ENCODE data around the gene CITED1. TPM values are rescaled to one million over a fixed set of nuclear protein-coding genes. Genes with fewer than 3 reads are reported as not detected.

Gene CITED1
- total RNA-seq, 2 donors from 2014 or later = 0.40 to 0.93 TPM

DNA sequence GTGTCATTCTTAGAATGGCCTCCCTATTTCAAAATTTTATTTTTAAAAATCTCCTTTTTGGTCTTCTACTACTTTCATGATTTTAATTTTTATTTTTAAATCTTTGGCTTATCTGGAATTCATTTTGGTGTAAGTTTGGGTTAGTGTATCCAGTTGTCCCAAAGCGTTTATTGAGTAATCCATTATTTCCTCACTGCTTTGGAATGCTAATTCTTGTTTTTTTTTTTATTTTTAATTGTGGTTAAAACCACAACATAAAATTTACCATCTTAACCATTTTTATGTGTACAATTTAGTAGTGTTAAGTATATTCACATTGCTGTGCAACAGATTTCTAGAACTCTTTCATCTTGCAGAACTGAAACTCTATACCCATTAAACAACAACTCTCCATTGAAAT, 8.7 kb downstream of the CITED1 start:
- TF ChIP-seq, protein P1, sequence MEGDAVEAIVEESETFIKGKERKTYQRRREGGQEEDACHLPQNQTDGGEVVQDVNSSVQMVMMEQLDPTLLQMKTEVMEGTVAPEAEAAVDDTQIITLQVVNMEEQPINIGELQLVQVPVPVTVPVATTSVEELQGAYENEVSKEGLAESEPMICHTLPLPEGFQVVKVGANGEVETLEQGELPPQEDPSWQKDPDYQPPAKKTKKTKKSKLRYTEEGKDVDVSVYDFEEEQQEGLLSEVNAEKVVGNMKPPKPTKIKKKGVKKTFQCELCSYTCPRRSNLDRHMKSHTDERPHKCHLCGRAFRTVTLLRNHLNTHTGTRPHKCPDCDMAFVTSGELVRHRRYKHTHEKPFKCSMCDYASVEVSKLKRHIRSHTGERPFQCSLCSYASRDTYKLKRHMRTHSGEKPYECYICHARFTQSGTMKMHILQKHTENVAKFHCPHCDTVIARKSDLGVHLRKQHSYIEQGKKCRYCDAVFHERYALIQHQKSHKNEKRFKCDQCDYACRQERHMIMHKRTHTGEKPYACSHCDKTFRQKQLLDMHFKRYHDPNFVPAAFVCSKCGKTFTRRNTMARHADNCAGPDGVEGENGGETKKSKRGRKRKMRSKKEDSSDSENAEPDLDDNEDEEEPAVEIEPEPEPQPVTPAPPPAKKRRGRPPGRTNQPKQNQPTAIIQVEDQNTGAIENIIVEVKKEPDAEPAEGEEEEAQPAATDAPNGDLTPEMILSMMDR (conservative IDR thresholded peaks at IDR 0.05) = no peak

DNA sequence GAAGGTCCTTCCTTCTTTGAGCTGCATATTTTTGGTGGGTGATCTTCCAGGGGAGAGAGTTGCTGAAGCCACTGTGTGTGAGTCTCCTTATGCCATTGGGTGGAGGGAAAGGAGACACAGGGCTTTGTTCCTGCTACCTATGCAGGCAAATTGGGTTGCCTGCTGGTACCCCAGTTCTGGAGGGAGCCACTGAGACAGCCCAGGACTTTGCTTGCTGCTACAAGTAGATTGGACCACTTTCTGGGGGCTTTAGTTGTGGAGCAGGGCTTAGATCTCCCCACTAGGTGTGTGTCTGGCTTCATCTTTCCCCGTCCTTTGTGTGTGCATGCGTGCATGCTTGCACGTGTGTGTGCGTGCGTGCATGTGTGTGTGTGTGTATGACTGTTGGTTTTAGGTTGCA, 10.0 kb downstream of the CITED1 start:
- no peak overlapping the region for H3K4me3 Mint-ChIP-seq
- DNase-seq = no peak
- H3K36me3 ChIP-seq (ENCODE audit: control insufficient read depth, insufficient read depth, low read length) = no peaks in the 10 kb centered on the region
- H3K27me3 ChIP-seq (ENCODE audit: control insufficient read depth, insufficient read depth, low read length, poor library complexity, severe bottlenecking) = peaks cover 3% of the 10 kb centered on the region
- TF ChIP-seq, protein P1 (conservative IDR thresholded peaks at IDR 0.05) = no peak
- peaks cover 40% of the 10 kb centered on the region for H3K27me3 Mint-ChIP-seq (ENCODE audit: insufficient read depth)
- no peaks in the 10 kb centered on the region for H3K9me3 ChIP-seq (ENCODE audit: control insufficient read depth, low read length)
- H3K9me3 Mint-ChIP-seq = peaks cover 72% of the 10 kb centered on the region
- H3K27ac ChIP-seq (ENCODE audit: low read depth, low read length) = no peak overlapping the region
- H3K4me1 ChIP-seq (ENCODE audit: control insufficient read depth, insufficient read depth, low read length) = no peaks in the 10 kb centered on the region
- H3K9ac ChIP-seq (ENCODE audit: extremely low read depth, low read length, poor library complexity, severe bottlenecking) = no peak overlapping the region
- no peaks in the 10 kb centered on the region for H3K4me1 Mint-ChIP-seq
- no peak overlapping the region for H3K4me3 ChIP-seq (ENCODE audit: low read length)
- no peaks in the 10 kb centered on the region for H3K36me3 Mint-ChIP-seq (ENCODE audit: low read depth)
- no peak overlapping the region for H3K27ac Mint-ChIP-seq
- WGBS, 2 experiments (ENCODE audit: insufficient coverage in 1 of 2, insufficient read length in 1 of 2) = 100% methylated on average over 5 of the region's 5 CpGs; no CpG with 5 or more reads in 1 of the 2 experiments

More for the DNA sequence above, 8.7 kb downstream of the CITED1 start:
- Histone ChIP-seq H3K4me1 (ENCODE audit: control insufficient read depth, insufficient read depth, low read length) (no peaks in the 10 kb centered on the region), H3K36me3 (ENCODE audit: control insufficient read depth, insufficient read depth, low read length) (no peaks in the 10 kb centered on the region), H3K27ac (ENCODE audit: low read depth, low read length) (no peak overlapping the region), H3K9me3 (ENCODE audit: control insufficient read depth, low read length) (no peaks in the 10 kb centered on the region), H3K27me3 (ENCODE audit: control insufficient read depth, insufficient read depth, low read length, poor library complexity, severe bottlenecking) (peaks cover 16% of the 10 kb centered on the region), H3K9ac (ENCODE audit: extremely low read depth, low read length, poor library complexity, severe bottlenecking) (no peak overlapping the region), H3K4me3 (ENCODE audit: low read length) (no peak overlapping the region)
- 80% methylated on average over 1 of the region's 1 CpG; no CpG with 5 or more reads in 1 of the 2 experiments for WGBS, 2 experiments (ENCODE audit: insufficient coverage in 1 of 2, insufficient read length in 1 of 2)
- no peak for DNase-seq
- Mint-ChIP-seq H3K36me3 (ENCODE audit: low read depth) (no peaks in the 10 kb centered on the region), H3K4me3 (no peak overlapping the region), H3K27ac (no peak overlapping the region), H3K4me1 (no peaks in the 10 kb centered on the region), H3K27me3 (ENCODE audit: insufficient read depth) (peaks cover 52% of the 10 kb centered on the region), H3K9me3 (peaks cover 76% of the 10 kb centered on the region)

DNA sequence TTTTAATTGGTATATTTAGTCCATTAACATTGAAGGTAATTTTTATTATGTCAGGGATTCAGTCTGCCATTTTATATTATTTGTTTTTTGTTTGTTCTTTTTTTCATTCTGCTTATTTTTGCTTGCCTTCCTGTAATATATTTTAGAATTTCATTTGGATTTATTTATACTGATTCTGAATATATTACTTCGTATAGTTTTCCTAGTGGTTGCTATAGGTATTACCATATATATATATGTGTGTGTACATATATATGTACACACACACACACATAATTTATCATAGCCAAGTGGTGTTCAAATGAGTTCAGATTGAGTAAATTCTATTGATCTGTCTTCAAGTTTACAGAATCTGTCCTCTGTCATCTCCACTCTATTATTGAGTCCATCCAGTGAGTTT, 11.2 kb downstream of the CITED1 start:
- no peak overlapping the region for H3K9ac ChIP-seq (ENCODE audit: extremely low read depth, low read length, poor library complexity, severe bottlenecking)
- Mint-ChIP-seq H3K4me3 (no peak overlapping the region), H3K4me1 (no peaks in the 10 kb centered on the region), H3K27ac (no peak overlapping the region), H3K36me3 (ENCODE audit: low read depth) (no peaks in the 10 kb centered on the region), H3K27me3 (ENCODE audit: insufficient read depth) (peaks cover 29% of the 10 kb centered on the region), H3K9me3 (peaks cover 68% of the 10 kb centered on the region)
- H3K9me3 ChIP-seq (ENCODE audit: control insufficient read depth, low read length) = no peaks in the 10 kb centered on the region
- H3K4me3 ChIP-seq (ENCODE audit: low read length) = no peak overlapping the region
- TF ChIP-seq, protein P1 (conservative IDR thresholded peaks at IDR 0.05) = peak; percentile 56
- no peaks in the 10 kb centered on the region for H3K27me3 ChIP-seq (ENCODE audit: control insufficient read depth, insufficient read depth, low read length, poor library complexity, severe bottlenecking)
- no peaks in the 10 kb centered on the region for H3K4me1 ChIP-seq (ENCODE audit: control insufficient read depth, insufficient read depth, low read length)
- no CpG with 5 or more reads among the region's 1 CpG for WGBS, 2 experiments (ENCODE audit: insufficient coverage in 1 of 2, insufficient read length in 1 of 2)
- no peak for DNase-seq
- H3K36me3 ChIP-seq (ENCODE audit: control insufficient read depth, insufficient read depth, low read length) = no peaks in the 10 kb centered on the region
- no peak overlapping the region for H3K27ac ChIP-seq (ENCODE audit: low read depth, low read length)

Measured in endodermal cell (in vitro differentiated cells).